Lower leg skin (tissue), 4 donors: ENCODE data around the gene AADAT. TPM values are rescaled to one million over a fixed set of nuclear protein-coding genes. Genes with fewer than 3 reads are reported as not detected.
"Not testable (repeated sequence)": the region's sequence is repeated elsewhere in the genome, so short reads cannot be mapped to it uniquely, and the experiment has no call there.

Experiments used
- DNase-seq, 2 donors: peaks; one replicate each; pipeline ENCODE4 v3.0.0-alpha.2; 2019; ENCODE audit warnings: low spot score in 2 of 2
- H3K4me3 ChIP-seq: fragments of 200-600 bp; sonication (generic); 2 replicates; pipeline ENCODE4 v1.5.1; 2017; ENCODE audit warnings: mild to moderate bottlenecking, low read depth; ENCODE audit not compliant: poor library complexity, severe bottlenecking
- POLR2A ChIP-seq, 2 donors: fragments of 450-650 bp; IDR thresholded peaks; one replicate each; pipeline ENCODE4 v1.6.1; 2016 to 2017; ENCODE audit warnings: antibody characterized with exemption in 2 of 2, mild to moderate bottlenecking in 1 of 2, moderate library complexity in 1 of 2
- WGBS, 2 donors: methylation state at CpG; one replicate each; pipeline ENCODE4 v1.1.5; 2018; 5-methylcytosine and 5-hydroxymethylcytosine counted together
- intact Hi-C: fragments of 100-400 bp; cut with DNase I; formaldehyde crosslinking; loops from one replicate; pipeline ENCODE4 v1.15.0; 2023; ENCODE audit warnings: low total_unique reads
- total RNA-seq, 4 donors: library from RNA; depleted of rRNA; stranded (reverse); fragments of >200 nt; gene quantifications; one replicate each; pipeline ENCODE4 v1.1.0, GENCODE V29; 2016
- TF ChIP-seq, protein P1 (sequence below), 3 donors: fragments of 450-650 bp; IDR thresholded peaks; one replicate each; pipeline ENCODE4 v1.5.1; 2016; ENCODE audit warnings: antibody characterized with exemption in 3 of 3, mild to moderate bottlenecking in 3 of 3, moderate library complexity in 2 of 3

The AADAT gene
- total RNA-seq, 4 donors from 2014 or later: 0.38 to 10.3 (median 0.97) TPM

DNA sequence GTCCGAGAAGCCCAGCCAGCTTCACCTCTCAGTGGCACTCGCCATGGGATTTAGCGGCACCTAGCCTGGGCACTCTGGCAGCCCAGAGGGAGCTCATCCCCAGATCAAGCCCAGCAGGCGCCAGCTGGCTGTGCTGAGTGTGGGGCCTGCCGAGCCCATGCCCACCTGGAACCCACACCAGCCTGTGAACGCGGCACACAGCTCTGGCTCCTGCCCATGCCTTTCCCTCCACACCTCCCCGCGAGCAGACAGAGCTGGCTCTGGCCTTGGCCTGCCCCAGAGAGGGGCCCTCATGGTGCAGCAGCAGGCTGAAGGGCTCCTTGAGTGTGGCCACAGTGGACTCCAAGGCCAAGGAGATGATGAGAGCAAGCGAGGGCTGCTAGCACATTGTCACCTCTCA, 38.0 kb upstream of the AADAT start:
- no peak for TF ChIP-seq POLR2A (IDR thresholded peaks at IDR 0.05)
- TF ChIP-seq, protein P1, sequence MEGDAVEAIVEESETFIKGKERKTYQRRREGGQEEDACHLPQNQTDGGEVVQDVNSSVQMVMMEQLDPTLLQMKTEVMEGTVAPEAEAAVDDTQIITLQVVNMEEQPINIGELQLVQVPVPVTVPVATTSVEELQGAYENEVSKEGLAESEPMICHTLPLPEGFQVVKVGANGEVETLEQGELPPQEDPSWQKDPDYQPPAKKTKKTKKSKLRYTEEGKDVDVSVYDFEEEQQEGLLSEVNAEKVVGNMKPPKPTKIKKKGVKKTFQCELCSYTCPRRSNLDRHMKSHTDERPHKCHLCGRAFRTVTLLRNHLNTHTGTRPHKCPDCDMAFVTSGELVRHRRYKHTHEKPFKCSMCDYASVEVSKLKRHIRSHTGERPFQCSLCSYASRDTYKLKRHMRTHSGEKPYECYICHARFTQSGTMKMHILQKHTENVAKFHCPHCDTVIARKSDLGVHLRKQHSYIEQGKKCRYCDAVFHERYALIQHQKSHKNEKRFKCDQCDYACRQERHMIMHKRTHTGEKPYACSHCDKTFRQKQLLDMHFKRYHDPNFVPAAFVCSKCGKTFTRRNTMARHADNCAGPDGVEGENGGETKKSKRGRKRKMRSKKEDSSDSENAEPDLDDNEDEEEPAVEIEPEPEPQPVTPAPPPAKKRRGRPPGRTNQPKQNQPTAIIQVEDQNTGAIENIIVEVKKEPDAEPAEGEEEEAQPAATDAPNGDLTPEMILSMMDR (IDR thresholded peaks at IDR 0.05): no peak
- DNase-seq: no peak
- intact Hi-C loops: no loop called here
- 78 to 83% methylated on average over 5 to 9 of the region's 10 CpGs for WGBS, 2 donors
- no peak overlapping the region for H3K4me3 ChIP-seq

DNA sequence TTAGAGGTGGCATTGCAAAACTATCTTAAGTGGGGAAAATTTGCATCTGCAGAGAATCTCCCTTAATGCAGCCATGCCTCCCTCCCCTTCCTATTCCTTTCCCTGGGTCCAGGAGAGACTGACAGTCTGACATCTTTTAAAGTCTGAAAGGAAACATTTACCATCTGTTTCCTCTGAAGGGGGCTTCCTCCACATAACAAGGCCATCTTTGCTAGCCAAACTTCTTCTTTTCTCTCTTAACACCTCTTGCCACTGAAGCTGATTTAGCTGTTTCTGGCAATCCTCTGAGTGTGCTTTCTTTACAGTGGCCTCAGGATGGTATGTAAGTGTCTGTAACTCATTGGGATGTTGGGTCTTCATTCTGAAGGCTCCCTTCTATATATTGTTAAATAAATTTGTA, 34.6 kb upstream of the AADAT start:
- no peak for DNase-seq
- TF ChIP-seq POLR2A (IDR thresholded peaks at IDR 0.05): no peak
- TF ChIP-seq, protein P1 (IDR thresholded peaks at IDR 0.05): no peak
- no peak overlapping the region for H3K4me3 ChIP-seq
- intact Hi-C loops: no loop called here

DNA sequence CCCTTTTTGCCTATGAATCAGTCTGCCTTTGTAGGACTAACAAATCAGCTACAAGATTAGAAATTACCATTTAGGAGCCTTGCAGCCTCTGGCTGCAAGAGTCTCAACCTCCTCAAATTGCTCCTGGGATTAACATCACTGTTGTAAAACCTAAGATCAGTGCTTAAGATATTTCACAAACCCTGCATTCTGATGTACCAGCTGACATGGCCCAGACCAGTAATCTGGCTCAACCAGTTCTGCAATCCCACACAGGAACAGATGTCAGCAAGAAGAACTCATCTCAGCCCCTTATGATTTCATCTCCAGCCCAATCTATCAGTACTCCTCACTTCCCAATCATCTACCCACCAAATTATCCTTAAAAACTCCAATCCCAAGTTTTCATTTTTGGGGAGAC, 32.5 kb upstream of the AADAT start:
- DNase-seq: no peak
- TF ChIP-seq, protein P1 (IDR thresholded peaks at IDR 0.05): no peak
- TF ChIP-seq POLR2A (IDR thresholded peaks at IDR 0.05): no peak
- H3K4me3 ChIP-seq: no peak overlapping the region
- intact Hi-C loops: no loop called here

DNA sequence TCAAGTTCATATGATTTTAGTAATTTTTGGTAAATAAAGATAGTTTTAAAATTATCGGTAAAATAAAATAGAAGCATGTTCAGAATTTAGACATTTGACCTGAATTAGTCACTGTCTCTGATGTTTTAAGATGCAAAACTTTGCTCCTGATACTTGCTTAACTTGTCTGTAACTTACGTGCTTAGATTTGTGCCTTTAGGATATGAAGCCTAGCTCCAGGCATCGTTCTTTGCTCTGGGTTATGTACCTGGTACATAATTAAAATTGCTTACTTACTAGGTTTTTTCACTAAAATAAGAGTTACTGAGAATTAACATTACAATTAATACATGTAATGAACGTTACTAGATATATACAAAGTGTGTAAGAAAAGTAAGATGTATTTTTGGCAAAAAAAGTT, 24.9 kb upstream of the AADAT start:
- no peak for DNase-seq
- TF ChIP-seq, protein P1 (IDR thresholded peaks at IDR 0.05): no peak
- no peak for TF ChIP-seq POLR2A (IDR thresholded peaks at IDR 0.05)
- 69 to 72% methylated on average over 4 of the region's 4 CpGs for WGBS, 2 donors
- intact Hi-C loops: no loop called here
- no peak overlapping the region for H3K4me3 ChIP-seq

DNA sequence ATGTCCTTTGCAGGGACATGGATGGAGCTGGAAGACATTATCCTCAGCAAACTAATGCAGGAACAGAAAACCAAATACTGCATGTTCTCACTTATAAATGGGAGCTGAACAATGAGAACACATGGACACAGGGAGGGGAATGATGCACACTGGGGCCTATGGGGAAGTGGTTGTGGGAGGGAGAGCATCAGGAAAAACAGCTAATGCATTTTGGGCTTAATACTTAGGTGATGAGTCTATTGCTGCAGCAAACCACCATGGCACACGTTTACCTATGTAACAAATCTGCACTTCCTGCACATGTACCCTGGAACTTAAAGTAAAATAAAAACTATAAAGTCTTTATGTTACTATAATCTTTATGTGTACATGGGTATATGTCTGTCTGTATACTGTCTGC, 24.4 kb upstream of the AADAT start:
- intact Hi-C loops: not testable (repeated sequence)
- 36 to 40% methylated on average over 1 of the region's 1 CpG for WGBS, 2 donors

DNA sequence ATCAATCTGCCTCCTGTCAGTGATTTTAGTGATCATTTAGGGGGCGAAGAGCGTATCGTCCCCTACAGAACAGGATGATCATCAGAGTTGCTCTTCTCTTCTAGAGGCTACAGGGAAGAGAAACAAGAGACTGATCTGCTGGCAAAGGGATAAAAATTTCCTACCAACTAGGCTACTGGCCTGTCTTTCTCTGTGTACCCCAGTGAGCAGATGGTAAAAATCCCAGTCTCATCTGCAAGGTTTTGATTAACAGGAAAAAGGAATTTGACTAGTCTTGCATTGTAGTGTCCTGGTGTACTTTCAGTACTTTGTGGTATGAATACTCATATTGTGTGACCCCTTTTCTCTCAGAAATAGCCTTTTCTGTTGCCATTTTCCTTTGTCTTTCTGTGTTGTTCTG, 21.8 kb upstream of the AADAT start:
- no peak overlapping the region for H3K4me3 ChIP-seq
- 94 to 97% methylated on average over 3 of the region's 3 CpGs for WGBS, 2 donors
- no peak for TF ChIP-seq POLR2A (IDR thresholded peaks at IDR 0.05)
- TF ChIP-seq, protein P1 (IDR thresholded peaks at IDR 0.05): no peak
- no peak for DNase-seq
- intact Hi-C loops: no loop called here

More for the DNA sequence above, 24.4 kb upstream of the AADAT start:
- not testable (repeated sequence) for H3K4me3 ChIP-seq, DNase-seq
